SK-N-MC (cell line): ENCODE measurements around the gene PRDM16.

Source experiments
- EZH2 ChIP-seq: fragments of 200-600 bp; sonication (generic); IDR thresholded peaks from one replicate; pipeline ENCODE4 v1.6.1; 2017; ENCODE audit warnings: antibody characterized with exemption
- POLR2AphosphoS5 ChIP-seq: IDR thresholded peaks from 2 replicates; pipeline ENCODE4 v1.6.1; 2012; ENCODE audit warnings: mild to moderate bottlenecking, low read depth, low read length, borderline replicate concordance

DNA sequence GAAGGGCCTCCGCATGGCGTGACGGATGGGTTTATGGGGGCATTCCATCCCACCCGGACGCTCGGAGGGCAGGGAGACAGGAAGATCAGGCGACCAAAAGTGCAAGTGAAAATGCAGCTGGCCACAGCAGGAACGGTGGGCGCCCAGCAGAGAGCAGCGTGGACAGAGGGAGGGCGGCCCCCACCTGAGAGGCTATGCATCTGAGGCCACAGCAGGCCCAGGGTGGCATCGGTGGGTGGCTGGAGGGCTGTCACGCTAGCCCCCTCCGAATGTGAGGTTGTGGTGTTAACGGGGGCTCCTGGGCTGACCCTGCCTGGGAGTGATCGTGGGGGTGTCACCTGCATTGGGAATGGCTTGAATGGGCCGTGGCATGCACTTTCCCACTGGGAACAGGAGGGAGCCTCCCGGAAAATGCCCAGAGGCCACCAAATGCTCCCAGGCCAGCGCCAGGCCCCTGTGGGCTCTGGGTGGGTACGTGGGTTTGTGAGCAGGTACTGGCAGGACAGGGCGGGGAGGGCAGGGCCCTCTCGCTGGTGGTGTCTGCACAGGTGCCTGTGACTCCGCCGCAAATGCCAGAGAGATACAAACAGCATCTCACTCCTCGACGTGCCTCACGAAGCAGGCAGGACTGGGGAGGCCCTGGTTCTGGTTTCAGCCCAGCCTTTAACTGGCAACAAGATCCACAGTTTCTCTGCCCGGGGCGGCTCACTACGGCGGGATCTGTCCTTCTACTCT, 172.8 kb downstream of the PRDM16 start:
- TF ChIP-seq EZH2 (no peak), POLR2AphosphoS5 (no peak)
